ENCODE data around the gene ZEB1.
"Not testable (repeated sequence)": the region's sequence is repeated elsewhere in the genome, so short reads cannot be mapped to it uniquely, and the experiment has no call there.

ZEB1 gene

DNA sequence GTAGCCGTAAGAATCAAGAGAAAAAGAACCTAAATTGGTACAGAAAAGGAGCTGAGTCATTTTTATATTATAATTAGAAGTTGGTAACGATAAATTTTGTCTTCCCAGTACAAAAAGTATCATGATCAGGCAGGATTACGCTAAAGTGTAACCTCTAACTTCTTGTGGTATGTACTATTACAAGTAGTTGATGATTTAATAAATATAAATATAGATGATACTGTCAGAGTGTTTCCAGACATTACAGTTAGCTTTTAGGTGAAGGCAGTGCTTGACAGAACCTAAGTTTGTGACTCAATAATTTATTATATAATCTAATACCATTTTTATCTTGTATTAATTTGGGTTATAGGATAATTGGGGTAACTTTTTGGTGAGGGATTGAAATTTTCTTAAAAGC, 53.4 kb downstream of the ZEB1 start:
- DNase-seq: no peak

GRCh38 chr10:31374146-31374696, 55.2 kb downstream of the ZEB1 start:
- no peak for DNase-seq

DNA sequence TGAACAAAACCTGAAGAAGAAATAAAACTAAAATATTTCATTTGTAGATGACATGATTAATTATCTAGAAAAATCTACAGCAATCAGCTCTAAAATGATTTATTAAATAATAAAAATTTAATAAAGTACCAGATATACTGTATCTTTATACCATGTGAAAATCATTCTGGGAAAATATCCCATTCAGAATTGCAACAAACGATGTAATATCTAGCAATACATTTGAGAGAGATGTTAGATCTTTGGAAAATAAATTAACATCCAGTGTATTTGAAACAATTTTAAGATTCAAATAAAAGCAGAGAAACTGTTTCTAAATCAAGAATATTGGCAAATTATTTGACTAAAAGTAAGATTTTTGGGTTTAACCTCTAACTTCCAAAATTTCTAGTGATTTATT, 62.2 kb downstream of the ZEB1 start:
- no peak for DNase-seq

GRCh38 chr10:31381766-31382316, 62.8 kb downstream of the ZEB1 start:
- no peak for DNase-seq

DNA sequence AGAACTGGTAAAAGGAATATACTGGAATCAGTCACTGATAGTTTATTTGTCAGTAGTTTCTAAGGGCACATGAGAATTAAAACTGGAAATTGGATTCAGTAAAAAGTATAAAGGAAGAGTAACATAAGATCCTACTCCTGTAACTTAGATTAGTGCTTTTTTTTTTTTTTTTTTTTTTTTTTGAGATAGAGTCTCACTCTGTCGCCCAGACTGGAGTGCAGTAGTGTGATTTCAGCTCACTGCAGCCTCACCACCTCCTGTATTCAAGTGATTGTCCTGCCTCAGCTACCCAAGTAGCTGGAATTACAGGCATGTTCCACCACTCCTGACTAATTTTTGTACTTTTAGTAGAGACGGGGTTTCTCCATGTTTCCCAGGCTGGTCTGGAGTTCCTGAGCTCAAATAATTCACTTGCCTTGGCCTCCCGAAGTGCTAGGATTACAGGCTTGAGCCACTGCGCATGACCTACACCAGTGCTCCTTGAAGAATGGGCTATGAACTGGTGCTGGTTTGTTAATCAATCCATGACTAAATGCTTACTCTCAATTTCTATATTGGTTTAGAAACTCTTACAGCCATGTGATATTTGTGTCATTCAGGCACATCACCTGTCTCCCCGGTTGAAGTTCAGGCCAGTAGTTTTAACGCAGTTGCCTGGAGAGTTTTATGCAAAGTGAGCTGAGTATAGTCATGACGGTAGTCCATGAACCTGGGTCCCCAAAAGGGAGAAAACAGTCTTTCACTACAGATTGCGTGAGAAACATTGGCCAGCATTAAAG, 65.0 kb downstream of the ZEB1 start:
- no peak for DNase-seq

DNA sequence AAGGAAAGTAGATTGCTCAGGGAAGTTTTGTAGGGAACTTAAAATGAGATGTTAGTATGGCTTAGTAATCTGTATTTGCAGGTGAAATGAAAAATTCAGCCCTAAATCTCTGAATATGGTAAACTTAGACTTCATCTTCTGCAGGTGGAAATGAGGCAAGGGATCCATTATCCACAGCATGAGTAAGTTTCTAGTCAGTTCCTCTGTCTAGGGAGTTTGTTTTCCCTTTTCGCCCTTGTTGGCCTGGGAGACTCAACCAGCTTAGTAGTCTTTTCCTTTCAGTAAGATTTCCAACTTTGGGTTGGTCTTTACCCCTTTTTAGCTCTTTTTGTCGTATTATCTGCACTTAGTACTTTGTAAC, 65.6 kb downstream of the ZEB1 start:
- no peak for DNase-seq

DNA sequence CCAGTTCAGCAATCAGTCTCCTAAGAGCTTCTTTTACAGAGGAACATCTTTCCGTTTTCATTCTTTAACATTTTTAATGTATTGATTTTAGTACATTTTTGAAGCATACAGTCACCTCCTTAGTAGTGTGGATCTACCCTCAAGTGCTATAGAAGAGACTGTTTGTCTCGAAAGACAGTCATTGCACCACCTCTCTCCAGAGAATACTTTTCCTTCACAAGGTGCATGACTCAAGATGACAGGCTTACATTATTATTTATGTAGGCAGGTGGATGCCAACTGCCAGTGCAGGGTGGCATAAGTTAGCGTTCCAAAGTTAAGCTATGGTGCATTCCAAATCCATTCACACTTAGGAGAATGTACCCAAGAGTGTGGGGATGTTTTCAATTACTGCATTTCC, 71.8 kb downstream of the ZEB1 start:
- no peak for DNase-seq

DNA sequence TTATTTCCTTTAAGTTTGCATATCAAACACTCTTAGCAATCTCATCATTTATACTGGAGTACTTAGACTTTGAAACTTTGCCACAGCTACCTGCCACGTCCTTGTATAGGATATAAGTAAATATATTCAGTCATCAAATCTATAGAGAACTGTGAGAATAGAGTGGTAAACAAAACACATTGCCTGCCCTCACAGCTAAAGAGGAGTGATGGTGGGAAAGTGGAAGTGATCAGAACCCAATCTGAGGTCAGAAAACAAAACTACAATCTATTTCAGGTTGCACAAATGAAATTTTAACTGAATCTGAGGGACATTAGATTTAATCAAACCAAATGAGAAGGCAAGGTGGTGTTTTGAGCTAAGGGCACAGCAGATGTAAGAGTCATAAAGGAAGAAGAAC, 74.8 kb downstream of the ZEB1 start:
- DNase-seq: no peak

DNA sequence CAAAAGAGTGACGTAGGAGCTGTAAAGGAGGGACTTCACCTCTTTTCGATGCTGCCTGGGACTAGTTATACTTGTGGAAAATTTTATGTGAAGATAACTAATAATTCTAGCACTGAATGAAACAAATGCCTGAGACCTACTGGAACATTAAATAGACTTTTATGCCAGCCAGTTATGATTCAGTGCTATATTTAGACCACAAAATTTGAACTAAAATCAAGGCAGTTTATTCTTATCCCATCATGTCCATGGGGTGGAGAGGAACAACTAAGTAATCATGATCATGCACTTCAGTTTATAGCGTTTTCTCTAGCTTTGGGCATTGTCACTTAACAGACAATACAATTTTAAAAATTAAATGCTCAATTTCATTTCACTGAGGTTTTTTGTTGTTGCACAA, 76.7 kb downstream of the ZEB1 start:
- no peak for DNase-seq

DNA sequence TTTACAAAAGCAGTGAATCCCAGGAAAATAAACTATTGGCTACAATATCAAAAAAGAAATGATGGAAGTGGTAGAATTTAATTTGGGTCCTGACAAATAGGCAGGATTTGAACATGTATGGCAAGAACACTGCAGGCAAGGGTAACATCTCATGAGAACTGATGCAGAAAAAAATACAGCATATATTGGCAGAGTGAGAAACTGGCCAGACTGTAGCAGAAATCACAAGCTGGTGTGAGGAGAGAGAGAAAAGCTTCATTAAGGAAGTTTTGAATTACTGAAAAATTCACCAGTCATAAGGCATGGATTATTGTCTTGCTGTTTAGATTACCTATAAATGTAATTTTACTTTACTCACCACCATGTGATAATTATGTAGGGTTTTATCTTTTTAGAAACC, 77.4 kb downstream of the ZEB1 start:
- no peak for DNase-seq

GRCh38 chr10:31397852-31398251, 78.8 kb downstream of the ZEB1 start:
- no peak for DNase-seq

- no peak for DNase-seq
These were observed 80.2 kb downstream of the ZEB1 start for GRCh38 chr10:31399171-31399570.

GRCh38 chr10:31399631-31400030, 80.6 kb downstream of the ZEB1 start:
- no peak for DNase-seq

- no peak for DNase-seq
These were observed 82.3 kb downstream of the ZEB1 start for GRCh38 chr10:31401287-31401686.

DNA sequence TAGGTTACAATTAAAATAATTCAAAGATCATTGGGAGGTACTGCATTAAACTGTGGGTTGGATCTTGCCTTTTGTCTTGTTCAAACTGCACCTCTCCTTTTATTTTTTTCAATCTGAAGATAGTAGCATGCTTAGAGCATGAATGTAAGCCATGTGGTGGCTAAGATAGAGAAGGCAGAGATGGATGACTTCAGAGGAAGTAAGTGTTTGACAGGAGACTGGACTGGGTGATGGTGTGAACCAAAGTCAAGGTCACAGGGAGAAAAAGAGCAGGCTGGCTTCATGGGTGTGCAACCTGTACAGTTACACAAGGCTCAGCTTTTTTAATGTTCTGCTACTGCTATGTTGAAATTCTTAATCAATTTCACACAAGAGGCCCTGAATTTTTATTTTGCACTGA, 85.6 kb downstream of the ZEB1 start:
- no peak for DNase-seq

GRCh38 chr10:31405829-31406228, 86.8 kb downstream of the ZEB1 start:
- not testable (repeated sequence) for DNase-seq

- not testable (repeated sequence) for DNase-seq
These were observed 93.4 kb downstream of the ZEB1 start for GRCh38 chr10:31412397-31412796.

- no peak for DNase-seq
These were observed 94.3 kb downstream of the ZEB1 start for GRCh38 chr10:31413325-31413724.

GRCh38 chr10:31418481-31418880, 99.5 kb downstream of the ZEB1 start:
- no peak for DNase-seq

DNA sequence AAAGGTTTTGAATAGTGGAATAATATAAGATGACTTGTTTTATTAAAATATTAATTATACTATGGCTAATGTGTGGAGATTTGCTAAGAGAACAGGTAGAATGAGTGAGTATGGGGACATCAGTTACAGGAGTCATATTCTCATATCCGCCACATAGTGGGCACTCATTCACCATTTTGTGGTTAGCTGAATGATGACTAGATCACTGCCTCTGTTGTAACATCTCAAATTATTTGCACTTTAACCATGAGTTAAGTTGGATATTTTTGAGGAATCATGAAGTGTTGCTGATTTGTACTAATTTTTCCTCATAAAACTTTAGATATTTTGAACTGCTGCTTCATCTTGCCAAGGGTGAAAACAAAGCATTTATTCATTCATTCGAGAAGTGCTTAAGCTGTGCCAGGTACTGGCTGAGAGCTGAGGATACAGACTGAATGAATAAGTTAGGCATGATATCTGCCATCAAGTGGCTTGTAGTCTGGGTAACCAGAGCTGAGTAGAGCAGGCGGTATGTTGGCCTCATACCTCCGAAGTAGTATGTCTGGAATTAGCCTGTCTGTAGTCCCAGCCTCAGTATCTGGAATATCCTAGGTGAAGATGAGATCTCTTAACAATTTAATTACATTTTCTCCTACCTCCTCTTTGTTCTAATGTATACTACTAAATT, 100.5 kb downstream of the ZEB1 start:
- DNase-seq: no peak

GRCh38 chr10:31421322-31421721, 102.3 kb downstream of the ZEB1 start:
- no peak for DNase-seq

DNA sequence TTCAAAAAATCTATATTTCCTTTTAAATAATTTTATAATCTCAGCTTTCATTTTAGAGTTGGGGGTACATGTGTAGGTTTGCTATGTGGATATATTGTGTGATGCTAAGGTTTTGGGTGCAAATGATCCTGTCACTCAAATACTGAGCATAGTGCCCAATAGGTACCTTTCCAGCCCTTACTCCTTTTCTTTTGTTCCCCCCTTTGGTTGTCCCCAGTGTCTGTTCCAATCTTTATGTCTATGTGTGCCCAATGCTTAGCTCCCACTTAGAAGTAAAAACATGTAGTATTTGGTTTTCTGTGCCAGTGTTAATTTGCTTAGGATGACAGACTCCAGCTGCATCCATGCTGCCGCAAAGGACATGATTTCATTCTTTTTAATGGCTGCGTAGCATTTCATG, 103.6 kb downstream of the ZEB1 start:
- no peak for DNase-seq

GRCh38 chr10:31424473-31424872, 105.5 kb downstream of the ZEB1 start:
- DNase-seq: no peak

DNA sequence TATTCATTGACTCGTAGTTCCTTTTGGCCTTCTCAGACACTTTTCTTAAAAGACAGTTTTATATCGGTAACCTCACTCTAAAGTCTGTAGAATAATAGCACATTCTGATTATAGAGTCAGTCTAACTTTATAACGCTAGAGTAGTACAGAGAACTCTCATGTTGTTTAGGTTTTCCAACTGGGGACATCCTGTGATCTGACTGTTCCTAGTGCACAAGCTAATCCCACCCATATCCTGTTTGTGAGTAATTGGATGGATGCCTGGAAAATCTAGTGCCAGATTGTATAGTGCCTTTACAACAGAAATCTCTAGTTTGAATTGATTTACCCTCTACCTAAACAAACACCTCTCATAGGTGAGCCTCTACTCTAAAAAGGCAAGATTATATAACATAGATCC, 107.4 kb downstream of the ZEB1 start:
- DNase-seq: no peak
